IMR-90 (cell line): Measurements from ENCODE around the gene CLEC10A. TPM values are rescaled to one million over a fixed set of nuclear protein-coding genes. Genes with fewer than 3 reads are reported as not detected.

Experiments
- ATAC-seq: fragments of 200-7000 bp; cut with Tn5 transposase; 2 replicates; pipeline ENCODE4 v1.9.1; 2020; ENCODE audit warnings: low read depth, mild to moderate bottlenecking, moderate library complexity
- BruUV-seq: library from RNA; stranded (reverse); fragments of 400-500 nt; replicated peaks from 2 replicates; lab custom pipeline; 2021; lab: Mats Ljungman, UMichigan
- CTCF ChIA-PET: fragments of 300-600 bp; formaldehyde crosslinking; extraction: SDS; loops from one replicate; lab custom pipeline; 2021; ENCODE audit warnings: antibody characterized with exemption; lab: Yijun Ruan, JAX
- POLR2A ChIA-PET: fragments of 300-600 bp; sonication (Branson Sonifier 250); formaldehyde crosslinking; loops from one replicate; lab custom pipeline; 2022; ENCODE audit warnings: antibody characterized with exemption; ENCODE audit not compliant: unreplicated experiment; lab: Charles Lee
- DNase-seq: peaks from one replicate; pipeline ENCODE4 v3.0.0; 2013
- H2AFZ ChIP-seq: replicated peaks from 2 replicates; pipeline ENCODE3; 2013; ENCODE audit warnings: low read length, mild to moderate bottlenecking; ENCODE audit not compliant: poor library complexity
- H2AK5ac ChIP-seq: 2 replicates; pipeline ENCODE4 v1.6.1; 2013; ENCODE audit warnings: low read depth, low read length, inconsistent platforms
- H2AK9ac ChIP-seq: replicated peaks from 2 replicates; pipeline ENCODE3; 2013; ENCODE audit warnings: mild to moderate bottlenecking, low read depth, low read length, moderate library complexity; ENCODE audit not compliant: poor library complexity
- H2BK120ac ChIP-seq: 2 replicates; pipeline ENCODE4 v1.6.1; 2013; ENCODE audit warnings: low read depth, low read length, inconsistent platforms
- H2BK15ac ChIP-seq: 3 replicates; pipeline ENCODE4 v1.6.1; 2013; ENCODE audit warnings: low read depth, low read length, inconsistent platforms
- H2BK20ac ChIP-seq: 2 replicates; pipeline ENCODE4 v1.6.1; 2013; ENCODE audit warnings: low read depth, mild to moderate bottlenecking, inconsistent platforms, low read length, moderate library complexity
- H2BK5ac ChIP-seq: 2 replicates; pipeline ENCODE4 v1.6.1; 2013; ENCODE audit warnings: mild to moderate bottlenecking, low read depth, low read length, inconsistent platforms; ENCODE audit not compliant: poor library complexity, severe bottlenecking
- H3K14ac ChIP-seq: replicated peaks from 2 replicates; pipeline ENCODE4 v1.6.1; 2013; ENCODE audit warnings: low read depth, low read length, inconsistent platforms
- H3K18ac ChIP-seq: 2 replicates; pipeline ENCODE4 v1.6.1; 2013; ENCODE audit warnings: low read depth, low read length, control low read depth
- H3K23ac ChIP-seq: 2 replicates; pipeline ENCODE4 v1.6.1; 2013; ENCODE audit warnings: low read depth, low read length, inconsistent platforms
- H3K27ac ChIP-seq: 2 replicates; pipeline ENCODE4 v1.5.1; 2013; ENCODE audit warnings: mild to moderate bottlenecking, control low read depth, low read length; ENCODE audit not compliant: insufficient read depth
- H3K27me3 ChIP-seq: 2 replicates; pipeline ENCODE4 v1.6.1; 2013; ENCODE audit warnings: low read length; ENCODE audit not compliant: control insufficient read depth, insufficient read depth
- H3K36me3 ChIP-seq: 2 replicates; pipeline ENCODE4 v1.6.1; 2013; ENCODE audit warnings: low read length, mixed read lengths; ENCODE audit not compliant: control insufficient read depth, insufficient read depth
- H3K4ac ChIP-seq: 2 replicates; pipeline ENCODE4 v1.6.1; 2013; ENCODE audit warnings: low read depth, low read length, inconsistent platforms
- H3K4me1 ChIP-seq: 2 replicates; pipeline ENCODE4 v1.6.1; 2013; ENCODE audit warnings: low read length, mixed read lengths; ENCODE audit not compliant: control insufficient read depth, insufficient read depth
- H3K4me2 ChIP-seq: 2 replicates; pipeline ENCODE4 v1.6.1; 2013; ENCODE audit warnings: low read depth, mild to moderate bottlenecking, control low read depth, low read length, moderate library complexity
- H3K4me3 ChIP-seq: 2 replicates; pipeline ENCODE4 v1.5.1; 2013; ENCODE audit warnings: low read depth, mild to moderate bottlenecking, control low read depth, low read length, moderate library complexity; ENCODE audit not compliant: insufficient read depth
- H3K56ac ChIP-seq: 2 replicates; pipeline ENCODE4 v1.6.1; 2013; ENCODE audit warnings: low read length, inconsistent platforms; ENCODE audit not compliant: insufficient read depth; ENCODE audit errors: extremely low read depth
- H3K79me1 ChIP-seq, 2 experiments: 2 replicates each; pipeline ENCODE4 v1.6.1; 2013; ENCODE audit warnings: low read length in 2 of 2, inconsistent platforms in 1 of 2, low read depth in 1 of 2
- H3K9ac ChIP-seq: 2 replicates; pipeline ENCODE4 v1.6.1; 2013; ENCODE audit warnings: low read depth, low read length, control low read depth
- H3K9me1 ChIP-seq: 2 replicates; pipeline ENCODE4 v1.6.1; 2013; ENCODE audit warnings: low read length, inconsistent platforms; ENCODE audit not compliant: insufficient read depth
- H3K9me3 ChIP-seq: 2 replicates; pipeline ENCODE4 v1.6.1; 2013; ENCODE audit warnings: low read length; ENCODE audit not compliant: control insufficient read depth, insufficient read depth
- H4K20me1 ChIP-seq: 2 replicates; pipeline ENCODE4 v1.6.1; 2013; ENCODE audit warnings: low read length, inconsistent platforms; ENCODE audit not compliant: insufficient read depth
- H4K5ac ChIP-seq: 2 replicates; pipeline ENCODE4 v1.6.1; 2013; ENCODE audit warnings: mild to moderate bottlenecking, low read depth, low read length, control low read depth
- H4K8ac ChIP-seq, 2 experiments: 2 replicates each; pipeline ENCODE4 v1.6.1; 2013; ENCODE audit warnings: low read depth in 2 of 2, low read length in 2 of 2, control low read depth in 1 of 2, inconsistent platforms in 1 of 2
- H4K91ac ChIP-seq: 2 replicates; pipeline ENCODE4 v1.6.1; 2013; ENCODE audit warnings: low read depth, low read length, inconsistent platforms; ENCODE audit not compliant: insufficient read depth
- BHLHE40 ChIP-seq: fragments of 150-350 bp; IDR thresholded peaks from 2 replicates; pipeline ENCODE4 v1.6.1; 2016; ENCODE audit warnings: mild to moderate bottlenecking, low read depth, low read length
- CHD1 ChIP-seq: IDR thresholded peaks from 2 replicates; pipeline ENCODE4 v1.6.1; 2012; ENCODE audit warnings: low read depth, low read length, improper control_type of control experiment
- CTCF ChIP-seq: conservative IDR thresholded peaks from 2 replicates; pipeline ENCODE4 v1.5.1; 2012; ENCODE audit warnings: mild to moderate bottlenecking, low read depth, low read length, improper control_type of control experiment
- ELK1 ChIP-seq: fragments of 150-350 bp; IDR thresholded peaks from 2 replicates; pipeline ENCODE4 v1.6.1; 2016; ENCODE audit warnings: low read depth, mild to moderate bottlenecking, low read length, moderate library complexity, borderline replicate concordance
- FOS ChIP-seq: fragments of 150-350 bp; IDR thresholded peaks from 2 replicates; pipeline ENCODE4 v1.6.1; 2016; ENCODE audit warnings: low read depth, low read length
- MAFK ChIP-seq: IDR thresholded peaks from 2 replicates; pipeline ENCODE4 v1.6.1; 2012; ENCODE audit warnings: low read depth, low read length, improper control_type of control experiment
- MAZ ChIP-seq: IDR thresholded peaks from 2 replicates; pipeline ENCODE4 v1.6.1; 2012; ENCODE audit warnings: low read depth, mild to moderate bottlenecking, low read length, improper control_type of control experiment, moderate library complexity, borderline replicate concordance
- MXI1 ChIP-seq: IDR thresholded peaks from 2 replicates; pipeline ENCODE4 v1.6.1; 2012; ENCODE audit warnings: low read depth, mild to moderate bottlenecking, low read length, moderate library complexity, borderline replicate concordance
- NFE2L2 ChIP-seq: fragments of 150-350 bp; IDR thresholded peaks from 2 replicates; pipeline ENCODE4 v1.6.1; 2016; ENCODE audit warnings: low read depth, mild to moderate bottlenecking, low read length
- POLR2A ChIP-seq: IDR thresholded peaks from 2 replicates; pipeline ENCODE4 v1.6.1; 2012; ENCODE audit warnings: mild to moderate bottlenecking, low read depth, low read length
- RAD21 ChIP-seq: IDR thresholded peaks from 2 replicates; pipeline ENCODE4 v1.6.1; 2012; ENCODE audit warnings: low read length, improper control_type of control experiment
- RCOR1 ChIP-seq: IDR thresholded peaks from 2 replicates; pipeline ENCODE4 v1.6.1; 2012; ENCODE audit warnings: mild to moderate bottlenecking, low read length, improper control_type of control experiment; ENCODE audit not compliant: insufficient replicate concordance
- WGBS, 2 experiments: methylation state at CpG; one replicate each; pipeline versions ENCODE4 v1.1.5 to v1.1.7; 2013; ENCODE audit warnings: missing lambda C conversion rate in 2 of 2; ENCODE audit not compliant: insufficient read length in 1 of 2; ENCODE audit errors: extremely low coverage in 2 of 2; 5-methylcytosine and 5-hydroxymethylcytosine counted together
- dilution Hi-C: fragments of 300-500 bp; cut with HindIII; formaldehyde crosslinking; loops from one replicate; pipeline ENCODE4 v1.14.3; 2018; ENCODE audit warnings: low sequenced_read_pairs; ENCODE audit not compliant: unreplicated experiment
- in situ Hi-C: fragments of 300-500 bp; cut with MboI; formaldehyde crosslinking; loops from 3 replicates; pipeline ENCODE4 v1.14.3; 2019; ENCODE audit warnings: low sequenced_read_pairs, inconsistent platforms, mixed read lengths
- intact Hi-C: fragments of 100-400 bp; cut with micrococcal nuclease; formaldehyde crosslinking; loops from 2 replicates; pipeline ENCODE4 v1.10.0; 2022
- polyA plus RNA-seq, 3 experiments: library from polyadenylated mRNA; depleted of rRNA; stranded (reverse); fragments of >200 nt; gene quantifications; 2 replicates each; pipeline ENCODE4 v1.2.3, GENCODE V29; 2012; ENCODE audit warnings: low replicate concordance in 1 of 3
- total RNA-seq: library from RNA; depleted of rRNA; stranded (reverse); fragments of >200 nt; gene quantifications from 2 replicates; pipeline ENCODE4 v1.2.3, GENCODE V29; 2012

CLEC10A gene
- total and polyA plus RNA-seq, 2 of the 4 experiments (the other 2 are of a cell fraction): not detected

DNA sequence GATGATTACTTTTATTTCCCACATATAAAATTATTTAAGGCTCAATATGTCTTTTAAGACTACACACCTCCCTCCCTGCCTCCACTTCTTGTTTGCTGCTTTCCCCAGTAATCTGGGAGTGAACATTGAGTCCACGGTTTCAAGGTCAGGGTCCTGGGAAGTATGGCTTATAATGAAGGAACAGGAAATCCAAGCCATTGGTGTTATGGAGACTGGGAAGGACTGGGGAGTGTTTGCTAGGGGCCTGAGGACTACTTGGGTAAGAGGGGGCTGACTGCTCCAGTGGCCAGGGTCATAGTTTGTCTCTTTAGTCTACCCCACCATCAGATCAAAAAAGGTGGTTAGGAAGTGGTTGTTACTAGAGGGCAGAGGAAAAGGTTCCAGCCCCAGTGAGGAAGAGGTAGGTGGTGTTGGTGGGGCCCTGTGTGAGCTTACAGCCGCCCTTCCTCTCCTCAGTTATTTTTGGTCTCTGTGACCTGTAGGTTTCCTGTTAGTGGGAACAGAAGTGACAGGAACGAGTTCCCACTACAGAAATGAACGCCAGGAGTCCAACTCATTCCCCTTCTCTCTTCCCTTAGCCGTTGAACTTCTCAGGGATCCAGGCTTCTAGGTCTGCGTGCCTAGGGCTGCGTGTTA is 45.0 kb downstream of the CLEC10A start:
- Histone ChIP-seq H3K4me2 (peak overlapping the region; percentile 82), H2BK120ac (peak overlapping the region; percentile 53), H3K18ac (peak overlapping the region; percentile 80), H3K4ac (peak overlapping the region; percentile 90), H3K56ac (peak overlapping the region; percentile 85), H3K27me3 (no peaks in the 10 kb centered on the region), H3K9ac (peak overlapping the region; percentile 61), H2AFZ (peak overlapping the region; percentile 97), H4K20me1 (no peaks in the 10 kb centered on the region), H3K36me3 (no peaks in the 10 kb centered on the region), H3K14ac (peak overlapping the region; percentile 88), H4K8ac (peak overlapping the region; percentile 95 to 98), H3K79me1 (peaks cover 5 to 17% of the 10 kb centered on the region in 2 experiments; a peak in 1 of 4 replicates), H3K27ac (peak overlapping the region; percentile 71), H3K4me3 (peak overlapping the region; percentile 60), H2BK20ac (peak overlapping the region; percentile 41; the same call in 1 of the 2 replicates), H3K9me3 (no peaks in the 10 kb centered on the region), H3K23ac (peak overlapping the region; percentile 50), H3K9me1 (peaks cover 8% of the 10 kb centered on the region; the same call in 1 of the 2 replicates), H4K5ac (peak overlapping the region; percentile 92), H4K91ac (peak overlapping the region; percentile 91), H3K4me1 (peaks cover 8% of the 10 kb centered on the region; the same call in 1 of the 2 replicates), H2BK15ac (peak overlapping the region; percentile 61; the same call in 1 of the 3 replicates), H2AK5ac (peak overlapping the region; percentile 46), H2AK9ac (peak overlapping the region; percentile 7), H2BK5ac (peak overlapping the region; percentile 71)
- POLR2A ChIA-PET: no interaction called here
- dilution Hi-C loops: no loop called here
- no peak for TF ChIP-seq MAZ
- no peak for TF ChIP-seq CHD1
- TF ChIP-seq CTCF: no peak
- TF ChIP-seq NFE2L2: no peak
- no peak for TF ChIP-seq BHLHE40
- TF ChIP-seq POLR2A: no peak
- no peak for TF ChIP-seq ELK1
- TF ChIP-seq RAD21: no peak
- no peak for TF ChIP-seq MAFK
- TF ChIP-seq RCOR1: no peak
- no peak for TF ChIP-seq MXI1
- TF ChIP-seq FOS: no peak
- no TSS peak for BruUV-seq
- no peak for ATAC-seq
- intact Hi-C loops: no loop called here
- DNase-seq: no peak
- in situ Hi-C loops: no loop called here
- CTCF ChIA-PET: no interaction called here
- WGBS, 2 experiments: 22% methylated on average over 4 of the region's 7 CpGs; no CpG with 5 or more reads in 1 of the 2 experiments
